Measurements from ENCODE around the gene FUT6.
"Not testable (repeated sequence)": the region's sequence is repeated elsewhere in the genome, so short reads cannot be mapped to it uniquely, and the experiment has no call there.

Gene FUT6

DNA sequence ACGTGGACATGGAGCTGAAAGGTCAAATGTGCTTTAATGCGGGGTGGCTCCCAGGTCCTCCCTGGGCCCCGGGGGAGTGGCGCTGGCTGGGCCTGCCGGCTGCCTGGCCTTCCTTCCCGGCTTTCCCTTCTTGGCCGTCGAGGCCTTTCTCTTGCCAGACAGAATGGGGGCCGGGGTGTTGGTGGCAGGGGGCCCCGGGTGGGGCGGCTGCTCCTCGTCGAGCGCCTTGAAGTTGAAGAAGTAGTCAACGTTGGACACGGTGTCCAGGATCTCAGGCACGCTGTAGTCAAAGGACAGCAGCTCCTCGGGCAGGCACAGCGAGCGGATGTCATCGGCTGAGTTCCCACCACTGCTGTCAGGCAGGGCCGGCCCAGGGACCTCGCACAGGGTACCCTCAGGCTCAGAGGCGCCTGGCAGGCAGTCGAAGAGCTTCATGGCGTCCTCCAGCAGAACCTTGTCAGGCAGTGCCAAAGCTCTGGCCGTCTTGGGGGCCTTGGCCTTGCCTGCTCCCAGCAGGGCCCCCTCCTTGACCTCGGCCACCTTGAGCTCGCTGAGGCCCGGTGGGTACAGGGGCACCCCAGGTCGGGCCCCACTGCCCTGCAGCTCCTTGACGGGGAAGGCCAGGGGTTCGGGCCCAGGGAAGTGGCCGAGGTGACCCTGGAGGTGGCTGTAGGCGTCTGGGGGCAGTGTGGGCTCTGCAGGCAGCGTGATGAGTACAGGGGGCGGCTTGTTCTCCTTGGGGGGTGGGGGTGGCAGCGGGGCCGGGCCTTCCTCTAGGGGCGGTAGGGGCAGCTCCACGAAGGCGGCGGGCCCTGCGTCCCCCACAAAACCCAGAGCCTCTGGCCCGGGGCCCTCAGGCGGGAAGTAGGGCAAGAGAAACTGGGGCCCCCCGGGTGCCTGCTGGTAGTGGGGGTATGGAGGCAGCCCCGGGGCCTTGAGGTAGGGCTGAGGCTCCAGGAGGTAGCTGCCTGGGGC lies 56.3 kb downstream of the FUT6 start:
- Histone ChIP-seq H3K36me3 (replicated peaks; ENCODE audit: insufficient read depth, low read length) (no peaks in the 10 kb centered on the region), H3K4me2 (ENCODE audit: low read depth, low read length) (no peak overlapping the region), H3K27ac (ENCODE audit: low read length) (no peak overlapping the region), H3F3A (ENCODE audit: insufficient read depth, low read length) (no peaks in the 10 kb centered on the region), H3K27me3 (replicated peaks; ENCODE audit: insufficient read depth, low read length) (peaks cover 78% of the 10 kb centered on the region), H2AFZ (ENCODE audit: low read length) (no peak overlapping the region), H4K20me1 (ENCODE audit: insufficient read depth, low read length) (no peaks in the 10 kb centered on the region), H3K4me3 (ENCODE audit: low read length) (no peak overlapping the region), H3K9me2 (replicated peaks; ENCODE audit: insufficient read depth, low read length) (no peaks in the 10 kb centered on the region), H3K4me1 (ENCODE audit: low read length) (no peaks in the 10 kb centered on the region), H3K79me2 (ENCODE audit: low read length) (no peaks in the 10 kb centered on the region), H3K9me3 (replicated peaks; ENCODE audit: insufficient read depth, low read length) (no peaks in the 10 kb centered on the region), H3K9ac (ENCODE audit: low read length) (no peak overlapping the region)
- no peak for TF ChIP-seq EZH2 (optimal IDR thresholded peaks at IDR 0.05; ENCODE audit: low read depth, low read length)
- TF ChIP-seq, protein P1, sequence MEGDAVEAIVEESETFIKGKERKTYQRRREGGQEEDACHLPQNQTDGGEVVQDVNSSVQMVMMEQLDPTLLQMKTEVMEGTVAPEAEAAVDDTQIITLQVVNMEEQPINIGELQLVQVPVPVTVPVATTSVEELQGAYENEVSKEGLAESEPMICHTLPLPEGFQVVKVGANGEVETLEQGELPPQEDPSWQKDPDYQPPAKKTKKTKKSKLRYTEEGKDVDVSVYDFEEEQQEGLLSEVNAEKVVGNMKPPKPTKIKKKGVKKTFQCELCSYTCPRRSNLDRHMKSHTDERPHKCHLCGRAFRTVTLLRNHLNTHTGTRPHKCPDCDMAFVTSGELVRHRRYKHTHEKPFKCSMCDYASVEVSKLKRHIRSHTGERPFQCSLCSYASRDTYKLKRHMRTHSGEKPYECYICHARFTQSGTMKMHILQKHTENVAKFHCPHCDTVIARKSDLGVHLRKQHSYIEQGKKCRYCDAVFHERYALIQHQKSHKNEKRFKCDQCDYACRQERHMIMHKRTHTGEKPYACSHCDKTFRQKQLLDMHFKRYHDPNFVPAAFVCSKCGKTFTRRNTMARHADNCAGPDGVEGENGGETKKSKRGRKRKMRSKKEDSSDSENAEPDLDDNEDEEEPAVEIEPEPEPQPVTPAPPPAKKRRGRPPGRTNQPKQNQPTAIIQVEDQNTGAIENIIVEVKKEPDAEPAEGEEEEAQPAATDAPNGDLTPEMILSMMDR (IDR thresholded peaks at IDR 0.05; ENCODE audit: low read length): no peak
- TF ChIP-seq EZH2phosphoT487 (IDR thresholded peaks at IDR 0.05; ENCODE audit: low read length): no peak
- no peak for DNase-seq

DNA sequence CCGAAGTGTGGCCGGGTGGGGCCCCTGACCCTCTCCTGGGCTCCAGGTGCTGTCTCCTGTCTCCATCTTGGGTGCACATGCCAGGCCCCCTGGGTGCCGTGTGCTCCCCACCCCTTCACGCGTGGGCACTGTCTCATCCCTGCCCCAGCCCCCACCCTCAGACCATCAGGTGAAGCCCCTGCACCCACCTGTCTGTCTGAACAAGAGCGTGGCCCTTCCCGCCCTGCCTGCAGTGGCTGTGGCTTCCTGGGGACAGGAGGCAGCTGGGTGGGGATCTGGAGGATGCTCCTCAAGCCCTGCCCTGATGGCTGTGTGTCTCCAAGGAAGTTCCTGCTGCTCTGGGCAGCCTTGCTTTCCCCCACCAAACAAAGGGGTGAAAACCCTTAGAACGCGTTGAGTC lies 57.2 kb downstream of the FUT6 start:
- TF ChIP-seq EZH2 (optimal IDR thresholded peaks at IDR 0.05; ENCODE audit: low read depth, low read length) (no peak), EZH2phosphoT487 (IDR thresholded peaks at IDR 0.05; ENCODE audit: low read length) (no peak)
- TF ChIP-seq, protein P1 (IDR thresholded peaks at IDR 0.05; ENCODE audit: low read length): no peak
- no peak overlapping the region for H3K4me3 ChIP-seq (ENCODE audit: low read length)

DNA sequence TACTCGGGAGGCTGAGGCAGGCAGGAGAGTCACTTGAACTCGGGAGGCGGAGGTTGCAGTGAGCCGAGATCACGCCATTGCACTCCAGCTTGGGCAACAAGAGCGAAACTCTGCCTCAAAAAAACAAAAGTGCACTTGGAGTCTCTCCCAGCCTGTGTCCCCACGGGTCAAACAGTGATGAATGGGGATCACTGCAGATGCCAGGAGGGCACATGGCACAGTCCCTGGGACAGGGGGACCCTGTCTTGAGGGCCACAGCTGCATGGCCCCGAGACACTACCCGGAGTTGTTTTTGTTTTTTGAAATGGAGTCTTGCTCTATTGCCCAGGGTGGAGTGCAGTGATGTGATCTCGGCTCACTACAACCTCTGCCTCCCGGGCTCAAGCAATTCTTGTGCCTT lies 58.6 kb downstream of the FUT6 start:
- not testable (repeated sequence) for H3K79me2 ChIP-seq (ENCODE audit: low read length); H3K9ac ChIP-seq (ENCODE audit: low read length); H3K27ac ChIP-seq (ENCODE audit: low read length); H3K9me3 ChIP-seq (replicated peaks; ENCODE audit: insufficient read depth, low read length); H3K4me1 ChIP-seq (ENCODE audit: low read length); H4K20me1 ChIP-seq (ENCODE audit: insufficient read depth, low read length); H3F3A ChIP-seq (ENCODE audit: insufficient read depth, low read length); H2AFZ ChIP-seq (ENCODE audit: low read length); H3K36me3 ChIP-seq (replicated peaks; ENCODE audit: insufficient read depth, low read length); H3K4me2 ChIP-seq (ENCODE audit: low read depth, low read length); H3K9me2 ChIP-seq (replicated peaks; ENCODE audit: insufficient read depth, low read length); DNase-seq; H3K4me3 ChIP-seq (ENCODE audit: low read length)
- H3K27me3 ChIP-seq (replicated peaks; ENCODE audit: insufficient read depth, low read length): peaks cover 86% of the 10 kb centered on the region

More for the DNA sequence above, 57.2 kb downstream of the FUT6 start:
- no peak overlapping the region for H3K9ac ChIP-seq (ENCODE audit: low read length)
- H2AFZ ChIP-seq (ENCODE audit: low read length): no peak overlapping the region
- peaks cover 78% of the 10 kb centered on the region for H3K27me3 ChIP-seq (replicated peaks; ENCODE audit: insufficient read depth, low read length)
- no peaks in the 10 kb centered on the region for H3K36me3 ChIP-seq (replicated peaks; ENCODE audit: insufficient read depth, low read length)
- no peaks in the 10 kb centered on the region for H3K9me3 ChIP-seq (replicated peaks; ENCODE audit: insufficient read depth, low read length)
- H3K79me2 ChIP-seq (ENCODE audit: low read length): no peaks in the 10 kb centered on the region
- H3K27ac ChIP-seq (ENCODE audit: low read length): no peak overlapping the region
- H3F3A ChIP-seq (ENCODE audit: insufficient read depth, low read length): no peaks in the 10 kb centered on the region
- H3K9me2 ChIP-seq (replicated peaks; ENCODE audit: insufficient read depth, low read length): no peaks in the 10 kb centered on the region
- H3K4me1 ChIP-seq (ENCODE audit: low read length): no peaks in the 10 kb centered on the region
- no peak overlapping the region for H3K4me2 ChIP-seq (ENCODE audit: low read depth, low read length)
- no peaks in the 10 kb centered on the region for H4K20me1 ChIP-seq (ENCODE audit: insufficient read depth, low read length)
- no peak for DNase-seq

Data from MM.1S (cell line).